ENCODE data around the gene PHIP.
"Not testable (repeated sequence)": the region's sequence is repeated elsewhere in the genome, so short reads cannot be mapped to it uniquely, and the experiment has no call there.

Gene PHIP

GRCh38 chr6:79100304-79100703 is 22.2 kb upstream of the PHIP start:
- DNase-seq (ENCODE audit: insufficient read length, low spot score) = no peak
- no peak for TF ChIP-seq CTCF (IDR thresholded peaks at IDR 0.05; ENCODE audit: insufficient read depth, missing control alignments)
- FAIRE-seq = no peak

GRCh38 chr6:79094938-79095337 is 16.9 kb upstream of the PHIP start:
- FAIRE-seq = no peak
- no peak for DNase-seq (ENCODE audit: insufficient read length, low spot score)
- TF ChIP-seq CTCF (IDR thresholded peaks at IDR 0.05; ENCODE audit: insufficient read depth, missing control alignments) = no peak

- DNase-seq (ENCODE audit: insufficient read length, low spot score); FAIRE-seq: not testable (repeated sequence)
These were observed 13.7 kb upstream of the PHIP start for GRCh38 chr6:79091801-79092200.

- DNase-seq (ENCODE audit: insufficient read length, low spot score) (no peak), FAIRE-seq (no peak)
- TF ChIP-seq CTCF (IDR thresholded peaks at IDR 0.05; ENCODE audit: insufficient read depth, missing control alignments) = no peak
These were observed 11.7 kb upstream of the PHIP start for GRCh38 chr6:79089552-79090404.

- FAIRE-seq (no peak), DNase-seq (ENCODE audit: insufficient read length, low spot score) (no peak)
- no peak for TF ChIP-seq CTCF (IDR thresholded peaks at IDR 0.05; ENCODE audit: insufficient read depth, missing control alignments)
These were observed 6.6 kb upstream of the PHIP start for GRCh38 chr6:79084693-79085092.

- DNase-seq (ENCODE audit: insufficient read length, low spot score) (no peak), FAIRE-seq (no peak)
- no peak for TF ChIP-seq CTCF (IDR thresholded peaks at IDR 0.05; ENCODE audit: insufficient read depth, missing control alignments)
These were observed 4.2 kb upstream of the PHIP start for GRCh38 chr6:79082304-79082703.

GRCh38 chr6:79081663-79082062 is 3.6 kb upstream of the PHIP start:
- FAIRE-seq (no peak), DNase-seq (ENCODE audit: insufficient read length, low spot score) (no peak)
- no peak for TF ChIP-seq CTCF (IDR thresholded peaks at IDR 0.05; ENCODE audit: insufficient read depth, missing control alignments)

Data from D721Med (cell line).